H9 (cell line): ENCODE results near the gene STARD10. TPM values are rescaled to one million over a fixed set of nuclear protein-coding genes. Genes with fewer than 3 reads are reported as not detected.

Experiments
- DNase-seq: peaks from one replicate; pipeline ENCODE4 v3.0.0-alpha.2; 2017
- H2AFZ ChIP-seq: one replicate; pipeline ENCODE4 v1.6.1; 2013; ENCODE audit warnings: mild to moderate bottlenecking, low read length, control low read depth, moderate library complexity
- H2AK5ac ChIP-seq: 2 replicates; pipeline ENCODE4 v1.6.1; 2013; ENCODE audit warnings: low read length, control low read depth, mixed read lengths; ENCODE audit not compliant: insufficient read length
- H2BK120ac ChIP-seq: one replicate; pipeline ENCODE4 v1.6.1; 2013; ENCODE audit warnings: low read depth, mild to moderate bottlenecking, low read length, control low read depth, inconsistent platforms; ENCODE audit not compliant: poor library complexity, severe bottlenecking
- H2BK12ac ChIP-seq: 2 replicates; pipeline ENCODE4 v1.6.1; 2013; ENCODE audit warnings: low read length, control low read depth, mixed read lengths, low read depth; ENCODE audit not compliant: insufficient read length
- H2BK15ac ChIP-seq: 2 replicates; pipeline ENCODE4 v1.6.1; 2013; ENCODE audit warnings: low read depth, low read length, control low read depth
- H2BK20ac ChIP-seq: one replicate; pipeline ENCODE4 v1.6.1; 2013; ENCODE audit warnings: low read depth, mild to moderate bottlenecking, low read length, control low read depth, inconsistent platforms; ENCODE audit not compliant: poor library complexity, severe bottlenecking
- H2BK5ac ChIP-seq: 2 replicates; pipeline ENCODE4 v1.6.1; 2013; ENCODE audit warnings: low read length, control low read depth, mixed read lengths; ENCODE audit not compliant: insufficient read length
- H3K14ac ChIP-seq: 2 replicates; pipeline ENCODE4 v1.6.1; 2013; ENCODE audit warnings: low read length, control low read depth; ENCODE audit not compliant: insufficient read depth
- H3K18ac ChIP-seq: 2 replicates; pipeline ENCODE4 v1.6.1; 2013; ENCODE audit warnings: low read depth, mild to moderate bottlenecking, mixed read lengths, low read length, control low read depth; ENCODE audit not compliant: insufficient read length
- H3K23ac ChIP-seq: 2 replicates; pipeline ENCODE4 v1.6.1; 2013; ENCODE audit warnings: low read length, control low read depth, mixed read lengths, low read depth; ENCODE audit not compliant: insufficient read length
- H3K23me2 ChIP-seq: 2 replicates; pipeline ENCODE4 v1.6.1; 2013; ENCODE audit warnings: low read depth, mild to moderate bottlenecking, mixed read lengths, low read length, control low read depth; ENCODE audit not compliant: insufficient read length, poor library complexity, severe bottlenecking
- H3K27ac ChIP-seq: 2 replicates; pipeline ENCODE4 v1.5.1; 2013; ENCODE audit warnings: low read length, control low read depth, mixed read lengths, low read depth; ENCODE audit not compliant: insufficient read length
- H3K27me3 ChIP-seq: 2 replicates; pipeline ENCODE4 v1.6.1; 2013; ENCODE audit warnings: low read length, control low read depth, inconsistent platforms; ENCODE audit not compliant: insufficient read depth
- H3K4ac ChIP-seq: 2 replicates; pipeline ENCODE4 v1.6.1; 2013; ENCODE audit warnings: low read depth, mild to moderate bottlenecking, control low read depth, inconsistent platforms, low read length, moderate library complexity
- H3K4me1 ChIP-seq: 2 replicates; pipeline ENCODE4 v1.6.1; 2013; ENCODE audit warnings: low read length, control low read depth, inconsistent platforms; ENCODE audit not compliant: insufficient read depth
- H3K4me2 ChIP-seq: 2 replicates; pipeline ENCODE4 v1.6.1; 2013; ENCODE audit warnings: low read length, control low read depth, mixed read lengths; ENCODE audit not compliant: insufficient read length, insufficient read depth
- H3K56ac ChIP-seq: 2 replicates; pipeline ENCODE4 v1.6.1; 2013; ENCODE audit warnings: low read depth, mild to moderate bottlenecking, mixed read lengths, low read length, control low read depth; ENCODE audit not compliant: insufficient read length
- H3K79me1 ChIP-seq: 2 replicates; pipeline ENCODE4 v1.6.1; 2013; ENCODE audit warnings: low read depth, mild to moderate bottlenecking, moderate library complexity, low read length, control low read depth, inconsistent platforms; ENCODE audit not compliant: insufficient read depth, poor library complexity, severe bottlenecking
- H3K79me2 ChIP-seq: 2 replicates; pipeline ENCODE4 v1.6.1; 2013; ENCODE audit warnings: low read length, control low read depth, inconsistent platforms; ENCODE audit not compliant: insufficient read depth
- H3K9ac ChIP-seq: 2 replicates; pipeline ENCODE4 v1.6.1; 2013; ENCODE audit warnings: low read length, control low read depth, mixed read lengths; ENCODE audit not compliant: insufficient read length; ENCODE audit errors: extremely low read depth
- H3K9me3 ChIP-seq: one replicate; pipeline ENCODE4 v1.6.1; 2013; ENCODE audit warnings: low read depth, low read length, inconsistent platforms; ENCODE audit not compliant: control insufficient read depth
- H3T11ph ChIP-seq: one replicate; pipeline ENCODE4 v1.6.1; 2013; ENCODE audit warnings: mild to moderate bottlenecking, low read length, control low read depth, inconsistent platforms
- H4K20me1 ChIP-seq: one replicate; pipeline ENCODE4 v1.6.1; 2013; ENCODE audit not compliant: control insufficient read depth, insufficient read length, insufficient read depth
- H4K5ac ChIP-seq: 2 replicates; pipeline ENCODE4 v1.6.1; 2013; ENCODE audit warnings: low read depth, mild to moderate bottlenecking, mixed read lengths, low read length, control low read depth; ENCODE audit not compliant: insufficient read length
- H4K8ac ChIP-seq: replicated peaks from 2 replicates; pipeline ENCODE4 v1.6.1; 2013; ENCODE audit warnings: low read length, control low read depth, mixed read lengths, low read depth; ENCODE audit not compliant: insufficient read length
- H4K91ac ChIP-seq: 2 replicates; pipeline ENCODE4 v1.6.1; 2013; ENCODE audit warnings: low read depth, mild to moderate bottlenecking, moderate library complexity, mixed read lengths, low read length, control low read depth; ENCODE audit not compliant: insufficient read length
- H3K27ac Mint-ChIP-seq, 3 experiments: 2 replicates in 2 of 3; 3 replicates in 1 of 3; pipeline ENCODE4 v1.8.0; 2020 to 2021; ENCODE audit warnings: mixed read lengths in 3 of 3, mild to moderate bottlenecking in 1 of 3, moderate library complexity in 1 of 3
- H3K27me3 Mint-ChIP-seq: 2 replicates; pipeline ENCODE4 v1.8.0; 2021; ENCODE audit warnings: low read depth, mild to moderate bottlenecking, moderate library complexity, mixed read lengths
- H3K36me3 Mint-ChIP-seq, 3 experiments: 2 replicates in 2 of 3; 3 replicates in 1 of 3; pipeline ENCODE4 v1.8.0; 2020 to 2021; ENCODE audit warnings: low read depth in 3 of 3, mixed read lengths in 3 of 3; ENCODE audit not compliant: insufficient read depth in 1 of 3
- H3K4me1 Mint-ChIP-seq, 2 experiments: 2 replicates each; pipeline ENCODE4 v1.8.0; 2020; ENCODE audit warnings: mixed read lengths in 2 of 2
- H3K4me3 Mint-ChIP-seq, 2 experiments: 2 replicates in 1 of 2; 3 replicates in 1 of 2; pipeline ENCODE4 v1.8.0; 2020 to 2021; ENCODE audit warnings: mild to moderate bottlenecking in 2 of 2, mixed read lengths in 2 of 2, moderate library complexity in 1 of 2
- H3K9me3 Mint-ChIP-seq, 2 experiments: 2 replicates in 1 of 2; 3 replicates in 1 of 2; pipeline ENCODE4 v1.8.0; 2020; ENCODE audit warnings: mild to moderate bottlenecking in 2 of 2, mixed read lengths in 2 of 2, moderate library complexity in 1 of 2
- WGBS: extraction: QIAGEN DNeasy Blood & Tissue Kit; methylation state at CpG from one replicate; pipeline ENCODE4 v1.1.7; 2013; ENCODE audit warnings: missing lambda C conversion rate, low lambda C conversion rate, mixed read lengths; ENCODE audit not compliant: insufficient read length; ENCODE audit errors: extremely low coverage; 5-methylcytosine and 5-hydroxymethylcytosine counted together
- total RNA-seq: library from RNA; stranded (reverse); gene quantifications from 2 replicates; pipeline ENCODE4 v1.2.1, GENCODE V29; 2021
- TF ChIP-seq, protein P1 (sequence below): fragments of 200-600 bp; sonication (generic); conservative IDR thresholded peaks from 3 replicates; pipeline ENCODE4 v1.8.0; 2021; ENCODE audit warnings: antibody characterized with exemption, mild to moderate bottlenecking

STARD10 gene
- total RNA-seq, 1 experiment from 2014 or later: 24.4 TPM

GRCh38 chr11:72829178-72829577 lies 35.3 kb upstream of the STARD10 start:
- no peak for DNase-seq
- H4K8ac ChIP-seq: no peak overlapping the region
- no peaks in the 10 kb centered on the region for H3K23me2 ChIP-seq
- no peak overlapping the region for H3K27ac Mint-ChIP-seq
- H2AFZ ChIP-seq: no peak overlapping the region
- H3K79me1 ChIP-seq: no peaks in the 10 kb centered on the region
- no peak overlapping the region for H2BK120ac ChIP-seq
- no peaks in the 10 kb centered on the region for H3K4me1 ChIP-seq
- no peak overlapping the region for H2BK15ac ChIP-seq
- no peaks in the 10 kb centered on the region for H3K27me3 ChIP-seq
- no peak overlapping the region for H2BK12ac ChIP-seq
- H2BK5ac ChIP-seq: no peak overlapping the region
- H3K9me3 ChIP-seq: no peaks in the 10 kb centered on the region
- no peaks in the 10 kb centered on the region for H4K20me1 ChIP-seq
- H3K27me3 Mint-ChIP-seq: peaks cover 6% of the 10 kb centered on the region
- H3K79me2 ChIP-seq: no peaks in the 10 kb centered on the region
- no peak overlapping the region for H3K14ac ChIP-seq
- TF ChIP-seq, protein P1, sequence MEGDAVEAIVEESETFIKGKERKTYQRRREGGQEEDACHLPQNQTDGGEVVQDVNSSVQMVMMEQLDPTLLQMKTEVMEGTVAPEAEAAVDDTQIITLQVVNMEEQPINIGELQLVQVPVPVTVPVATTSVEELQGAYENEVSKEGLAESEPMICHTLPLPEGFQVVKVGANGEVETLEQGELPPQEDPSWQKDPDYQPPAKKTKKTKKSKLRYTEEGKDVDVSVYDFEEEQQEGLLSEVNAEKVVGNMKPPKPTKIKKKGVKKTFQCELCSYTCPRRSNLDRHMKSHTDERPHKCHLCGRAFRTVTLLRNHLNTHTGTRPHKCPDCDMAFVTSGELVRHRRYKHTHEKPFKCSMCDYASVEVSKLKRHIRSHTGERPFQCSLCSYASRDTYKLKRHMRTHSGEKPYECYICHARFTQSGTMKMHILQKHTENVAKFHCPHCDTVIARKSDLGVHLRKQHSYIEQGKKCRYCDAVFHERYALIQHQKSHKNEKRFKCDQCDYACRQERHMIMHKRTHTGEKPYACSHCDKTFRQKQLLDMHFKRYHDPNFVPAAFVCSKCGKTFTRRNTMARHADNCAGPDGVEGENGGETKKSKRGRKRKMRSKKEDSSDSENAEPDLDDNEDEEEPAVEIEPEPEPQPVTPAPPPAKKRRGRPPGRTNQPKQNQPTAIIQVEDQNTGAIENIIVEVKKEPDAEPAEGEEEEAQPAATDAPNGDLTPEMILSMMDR: no peak
- no peak overlapping the region for H3T11ph ChIP-seq
- H2AK5ac ChIP-seq: no peak overlapping the region
- H3K4me2 ChIP-seq: no peak overlapping the region
- no peak overlapping the region for H3K4me3 Mint-ChIP-seq
- no peak overlapping the region for H3K18ac ChIP-seq
- H3K23ac ChIP-seq: no peak overlapping the region
- no peak overlapping the region for H3K27ac ChIP-seq
- H3K4ac ChIP-seq: no peak overlapping the region
- no peaks in the 10 kb centered on the region for H3K9me3 Mint-ChIP-seq
- H4K91ac ChIP-seq: no peak overlapping the region
- peaks cover 9 to 12% of the 10 kb centered on the region in 2 experiments for H3K4me1 Mint-ChIP-seq
- no peak overlapping the region for H3K56ac ChIP-seq
- no peak overlapping the region for H3K9ac ChIP-seq
- no CpG with 5 or more reads among the region's 13 CpGs for WGBS
- no peak overlapping the region for H2BK20ac ChIP-seq
- no peak overlapping the region for H4K5ac ChIP-seq
- peaks cover 0 to 2% (median 0%) of the 10 kb centered on the region in 3 experiments; a peak in 2 of 7 replicates for H3K36me3 Mint-ChIP-seq
